Osteoblast (primary cell): Measurements from ENCODE around the gene TCEA3. TPM values are rescaled to one million over a fixed set of nuclear protein-coding genes. Genes with fewer than 3 reads are reported as not detected.

Source experiments
- DNase-seq: peaks from one replicate; pipeline ENCODE4 v3.0.0; 2011; ENCODE audit warnings: low spot score, mixed read lengths; ENCODE audit not compliant: insufficient read length; ENCODE audit errors: missing footprints
- H2AFZ ChIP-seq: 2 replicates; pipeline ENCODE4 v1.6.0; 2011; ENCODE audit warnings: mild to moderate bottlenecking, low read length
- H3K27ac ChIP-seq: 2 replicates; pipeline ENCODE4 v1.5.1; 2011; ENCODE audit warnings: mild to moderate bottlenecking, low read depth, low read length, moderate library complexity
- H3K27me3 ChIP-seq: 2 replicates; pipeline ENCODE4 v1.6.0; 2012; ENCODE audit warnings: mild to moderate bottlenecking, control low read depth, inconsistent platforms, low read length, moderate library complexity; ENCODE audit not compliant: insufficient read depth
- H3K36me3 ChIP-seq: 2 replicates; pipeline ENCODE4 v1.5.1; 2011; ENCODE audit warnings: mild to moderate bottlenecking, low read length, control low read depth, moderate library complexity; ENCODE audit not compliant: insufficient read depth
- H3K4me1 ChIP-seq: 2 replicates; pipeline ENCODE4 v1.5.1; 2011; ENCODE audit warnings: mild to moderate bottlenecking, low read length, control low read depth, moderate library complexity; ENCODE audit not compliant: insufficient read depth
- H3K4me2 ChIP-seq: 2 replicates; pipeline ENCODE4 v1.6.0; 2011; ENCODE audit warnings: mild to moderate bottlenecking, low read length; ENCODE audit not compliant: insufficient read depth
- H3K4me3 ChIP-seq: fragments of 200-600 bp; sonication (generic); 3 replicates; pipeline ENCODE4 v1.5.1; 2012; ENCODE audit warnings: mild to moderate bottlenecking, low read length, inconsistent platforms; ENCODE audit not compliant: insufficient read depth
- H3K79me2 ChIP-seq: 2 replicates; pipeline ENCODE4 v1.6.0; 2012; ENCODE audit warnings: mild to moderate bottlenecking, low read length, control low read depth, inconsistent platforms; ENCODE audit not compliant: insufficient read depth
- H3K9me3 ChIP-seq: 2 replicates; pipeline ENCODE4 v1.5.1; 2011; ENCODE audit warnings: low read depth, low read length, control low read depth
- H4K20me1 ChIP-seq: 2 replicates; pipeline ENCODE4 v1.6.0; 2012; ENCODE audit warnings: mild to moderate bottlenecking, low read length, control low read depth; ENCODE audit not compliant: insufficient read depth
- CTCF ChIP-seq: IDR thresholded peaks from 2 replicates; pipeline ENCODE4 v1.5.1; 2011; ENCODE audit warnings: mild to moderate bottlenecking, low read depth, low read length, moderate library complexity; ENCODE audit errors: extremely low read depth
- total RNA-seq: library from RNA; depleted of rRNA; stranded (reverse); fragments of >200 nt; gene quantifications from 2 replicates; pipeline ENCODE4 v1.2.3, GENCODE V29; 2012

The TCEA3 gene
- total RNA-seq, 1 donor: 31.5 TPM

GRCh38 chr1:23436520-23437354 is 12.2 kb upstream of the TCEA3 start:
- TF ChIP-seq CTCF: no peak
- Histone ChIP-seq H3K4me1 (no peaks in the 10 kb centered on the region), H3K27ac (no peak overlapping the region), H3K4me2 (no peak overlapping the region), H3K4me3 (no peak overlapping the region), H3K79me2 (no peaks in the 10 kb centered on the region), H3K36me3 (peaks cover 27% of the 10 kb centered on the region), H3K9me3 (no peaks in the 10 kb centered on the region), H2AFZ (no peak overlapping the region), H3K27me3 (no peaks in the 10 kb centered on the region), H4K20me1 (no peaks in the 10 kb centered on the region)
- DNase-seq: no peak

DNA sequence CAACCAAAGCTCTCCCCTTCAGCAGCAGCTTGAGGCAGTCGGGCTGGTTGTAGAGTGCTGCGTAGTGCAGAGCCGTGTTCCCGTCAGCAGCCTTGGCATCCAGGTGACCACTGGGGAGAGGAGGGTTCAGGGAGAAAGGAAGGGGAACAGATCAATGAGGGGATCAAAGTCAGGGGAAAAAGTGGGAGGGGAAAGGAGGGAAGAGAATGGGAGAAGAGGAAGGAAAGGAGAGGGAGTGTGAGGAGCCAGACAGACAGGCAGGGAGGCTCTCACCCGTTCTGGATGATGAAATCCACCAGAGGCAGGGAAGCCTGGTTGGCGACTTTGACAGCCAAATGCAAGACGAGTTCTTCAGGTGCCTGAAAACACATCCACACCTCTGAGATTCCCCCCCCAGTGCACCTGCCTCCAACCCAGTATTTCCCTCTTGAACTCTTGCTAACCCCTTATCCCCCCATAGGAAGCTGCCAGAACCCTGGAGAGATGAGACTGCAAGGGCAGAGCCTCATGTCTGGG is 9.8 kb upstream of the TCEA3 start:
- H3K4me2 ChIP-seq: no peak overlapping the region
- no peak overlapping the region for H3K27ac ChIP-seq
- H3K79me2 ChIP-seq: no peaks in the 10 kb centered on the region
- H4K20me1 ChIP-seq: no peaks in the 10 kb centered on the region
- peaks cover 23% of the 10 kb centered on the region for H3K36me3 ChIP-seq
- no peak overlapping the region for H2AFZ ChIP-seq
- DNase-seq: no peak
- no peak overlapping the region for H3K4me3 ChIP-seq
- no peaks in the 10 kb centered on the region for H3K9me3 ChIP-seq
- no peaks in the 10 kb centered on the region for H3K27me3 ChIP-seq
- no peak for TF ChIP-seq CTCF
- H3K4me1 ChIP-seq: no peaks in the 10 kb centered on the region

DNA sequence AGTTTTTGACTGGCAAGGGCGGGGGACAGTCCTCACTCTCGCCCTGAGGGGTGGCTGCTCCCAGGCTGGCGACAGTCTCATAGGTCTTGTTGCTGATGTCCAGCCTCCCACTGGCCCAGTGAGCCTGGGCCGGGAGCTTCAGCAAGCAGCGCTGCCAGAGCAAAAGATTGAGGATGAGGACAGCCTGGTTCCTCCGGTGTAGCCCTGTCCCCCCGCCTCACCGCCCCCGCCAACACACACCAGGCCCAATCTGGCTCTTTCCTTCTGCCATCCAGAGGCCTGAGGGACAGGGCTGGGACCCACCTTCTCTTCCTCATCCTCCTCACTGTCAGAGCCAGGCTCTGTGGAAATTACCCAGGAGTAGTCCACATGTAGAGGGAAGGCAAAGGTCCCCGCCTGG is 8.6 kb upstream of the TCEA3 start:
- Histone ChIP-seq H4K20me1 (peaks cover 6% of the 10 kb centered on the region), H3K79me2 (no peaks in the 10 kb centered on the region), H3K9me3 (no peaks in the 10 kb centered on the region), H3K4me2 (no peak overlapping the region), H3K36me3 (peaks cover 23% of the 10 kb centered on the region), H3K4me1 (no peaks in the 10 kb centered on the region), H3K4me3 (no peak overlapping the region), H2AFZ (no peak overlapping the region), H3K27me3 (no peaks in the 10 kb centered on the region), H3K27ac (no peak overlapping the region)
- DNase-seq: no peak
- TF ChIP-seq CTCF: no peak

- Histone ChIP-seq H4K20me1 (peaks cover 6% of the 10 kb centered on the region), H3K79me2 (no peaks in the 10 kb centered on the region), H3K27me3 (no peaks in the 10 kb centered on the region), H3K9me3 (no peaks in the 10 kb centered on the region), H3K36me3 (peaks cover 23% of the 10 kb centered on the region), H3K4me3 (no peak overlapping the region), H3K27ac (no peak overlapping the region), H3K4me1 (no peaks in the 10 kb centered on the region), H3K4me2 (no peak overlapping the region), H2AFZ (no peak overlapping the region)
- no peak for DNase-seq
- no peak for TF ChIP-seq CTCF
These were observed 6.9 kb upstream of the TCEA3 start for GRCh38 chr1:23431431-23431830.
